CD4-positive, alpha-beta T cell treated with Interleukin-2 at 100 ng/mL for 4 hours (primary cell): ENCODE measurements around the gene SCAF4.
"Not testable (repeated sequence)": the region's sequence is repeated elsewhere in the genome, so short reads cannot be mapped to it uniquely, and the experiment has no call there.

Experiments
- DNase-seq: peaks from one replicate; pipeline ENCODE4 v3.0.0-alpha.2; 2020; ENCODE audit warnings: low spot score

SCAF4 gene

GRCh38 chr21:31737586-31738397 lies 5.9 kb upstream of the SCAF4 start:
- DNase-seq = not testable (repeated sequence)

- DNase-seq = no peak
Observed at GRCh38 chr21:31735511-31735992, 3.6 kb upstream of the SCAF4 start.

DNA sequence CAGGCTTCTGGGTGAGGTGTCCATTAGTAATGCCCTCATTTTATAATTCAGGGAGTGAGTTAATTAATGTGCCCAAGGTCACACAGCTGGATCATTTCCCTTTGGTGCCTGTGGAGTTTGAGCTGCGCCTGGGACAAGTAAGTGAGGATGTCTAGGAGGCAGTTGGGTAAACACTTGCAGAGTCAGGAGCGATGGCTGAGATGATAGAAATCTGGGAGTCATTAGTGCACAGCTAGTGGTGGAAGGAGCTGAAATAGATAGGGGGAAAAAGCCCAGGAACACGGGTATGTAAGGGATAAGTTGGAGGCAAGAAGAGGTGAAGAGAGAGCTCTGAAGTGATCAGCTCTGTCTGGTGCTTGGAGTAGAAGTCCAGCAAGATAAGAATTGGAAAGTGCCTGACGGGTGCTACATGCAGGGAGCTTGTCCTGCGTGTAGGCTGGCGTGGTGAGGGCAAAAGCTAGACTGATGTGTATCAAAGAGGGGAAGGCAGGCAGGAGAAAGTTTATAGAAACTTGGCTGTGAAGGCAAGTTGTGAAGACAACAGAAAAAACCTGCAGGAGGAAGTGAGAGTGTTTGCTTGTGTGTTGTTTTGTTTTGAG lies 1.7 kb upstream of the SCAF4 start:
- DNase-seq = no peak

DNA sequence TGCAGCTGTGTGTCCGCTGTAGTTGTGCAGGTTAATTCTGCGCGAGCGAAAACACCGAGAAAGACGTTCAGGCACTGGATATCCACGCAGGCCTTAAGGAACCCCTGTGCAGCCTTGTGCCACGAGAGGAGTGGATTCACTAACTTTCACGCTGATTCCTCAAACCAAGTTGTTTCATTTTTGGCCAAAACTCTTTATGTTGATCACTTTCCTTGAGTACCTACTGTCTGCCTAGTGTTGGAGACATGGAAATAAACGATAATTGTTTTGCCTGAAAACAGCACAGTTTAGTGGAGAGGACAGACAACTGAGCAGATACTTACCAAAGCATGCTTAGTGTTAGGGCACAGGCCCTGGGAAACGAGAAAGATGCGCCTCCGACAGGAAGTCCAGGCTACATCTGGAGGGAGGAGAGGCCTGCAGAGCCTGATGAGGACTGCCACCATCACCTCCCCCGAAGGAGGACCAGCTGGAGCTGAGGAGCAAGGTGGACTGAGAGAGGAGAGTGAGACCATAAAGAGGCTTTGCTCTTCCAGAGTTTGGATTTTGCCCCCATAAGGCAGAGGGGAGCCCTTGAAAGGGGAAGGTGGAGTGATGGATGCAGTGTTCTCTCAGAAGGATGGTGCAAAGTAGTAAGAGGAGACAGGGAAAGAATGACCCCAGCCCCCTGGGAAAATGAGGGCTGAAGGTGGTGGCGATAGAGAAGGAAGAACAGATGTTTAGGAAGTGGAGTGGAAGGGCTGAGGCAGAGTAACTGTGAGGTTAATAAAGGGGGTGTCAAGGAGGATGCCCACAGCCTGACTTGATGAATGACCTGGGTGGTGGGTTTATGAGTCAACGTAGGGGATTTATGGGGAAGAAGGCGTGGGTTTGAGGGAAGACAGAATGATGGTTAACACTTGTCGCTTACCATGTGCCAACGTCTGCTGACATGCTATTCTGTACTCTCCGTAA lies 956 bp upstream of the SCAF4 start:
- peak; percentile 27 for DNase-seq

DNA sequence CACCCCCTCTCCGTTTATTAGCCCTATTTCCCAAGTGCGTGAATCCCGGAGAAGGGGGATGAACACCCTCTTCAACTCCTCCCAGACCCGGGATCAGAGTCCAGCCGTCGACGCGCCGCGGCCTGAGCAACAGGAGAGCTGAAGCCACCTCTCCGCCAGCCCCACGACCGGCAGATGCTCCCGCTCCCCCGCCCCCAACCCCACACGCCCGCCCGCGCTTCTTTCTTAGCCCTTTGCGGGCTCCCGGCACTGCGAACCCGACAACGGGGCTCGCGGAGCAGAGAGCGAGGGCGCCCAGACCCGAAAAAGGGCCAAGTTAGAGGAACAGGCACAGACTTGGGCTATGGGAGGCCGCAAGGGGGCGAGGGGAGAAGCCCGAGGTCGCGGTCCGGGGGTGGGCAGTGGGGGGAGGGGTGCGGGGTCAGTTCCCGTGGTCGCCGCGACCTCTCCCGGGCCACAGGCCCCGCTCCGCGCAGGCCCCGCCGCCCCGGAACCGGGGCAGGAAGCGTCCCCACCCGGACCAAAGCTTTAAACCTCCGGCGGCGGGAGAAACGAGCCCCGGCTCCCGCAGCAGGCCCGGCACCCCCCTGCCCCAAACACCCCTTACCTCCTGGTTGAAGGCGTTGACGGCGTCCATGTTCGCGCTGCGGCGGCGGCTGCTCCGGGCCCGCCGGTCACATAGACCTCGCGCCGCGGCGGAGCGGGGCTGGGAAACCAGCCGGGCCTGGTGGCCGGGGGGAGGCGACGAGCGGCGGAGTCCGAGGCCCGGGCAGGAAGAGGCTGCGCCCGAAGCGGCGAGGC lies 662 bp downstream of the SCAF4 start:
- DNase-seq = peak; percentile 40

DNA sequence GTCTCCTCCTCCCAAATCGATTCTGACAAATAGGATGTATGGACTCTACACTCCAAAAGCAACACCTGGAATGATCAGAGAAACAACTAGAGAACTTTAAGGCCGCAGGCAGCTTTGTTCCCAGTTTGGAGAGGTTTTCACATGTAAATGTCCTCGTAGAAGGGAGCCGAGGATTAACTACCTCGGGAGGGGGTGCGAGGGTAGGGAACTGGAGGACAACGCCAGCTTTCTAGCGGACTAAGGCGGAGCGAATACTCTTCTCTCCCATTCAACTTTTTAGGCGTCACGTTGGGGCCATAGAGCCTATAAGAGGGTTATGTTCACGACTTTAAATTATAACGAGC lies 1.2 kb downstream of the SCAF4 start:
- DNase-seq = no peak

DNA sequence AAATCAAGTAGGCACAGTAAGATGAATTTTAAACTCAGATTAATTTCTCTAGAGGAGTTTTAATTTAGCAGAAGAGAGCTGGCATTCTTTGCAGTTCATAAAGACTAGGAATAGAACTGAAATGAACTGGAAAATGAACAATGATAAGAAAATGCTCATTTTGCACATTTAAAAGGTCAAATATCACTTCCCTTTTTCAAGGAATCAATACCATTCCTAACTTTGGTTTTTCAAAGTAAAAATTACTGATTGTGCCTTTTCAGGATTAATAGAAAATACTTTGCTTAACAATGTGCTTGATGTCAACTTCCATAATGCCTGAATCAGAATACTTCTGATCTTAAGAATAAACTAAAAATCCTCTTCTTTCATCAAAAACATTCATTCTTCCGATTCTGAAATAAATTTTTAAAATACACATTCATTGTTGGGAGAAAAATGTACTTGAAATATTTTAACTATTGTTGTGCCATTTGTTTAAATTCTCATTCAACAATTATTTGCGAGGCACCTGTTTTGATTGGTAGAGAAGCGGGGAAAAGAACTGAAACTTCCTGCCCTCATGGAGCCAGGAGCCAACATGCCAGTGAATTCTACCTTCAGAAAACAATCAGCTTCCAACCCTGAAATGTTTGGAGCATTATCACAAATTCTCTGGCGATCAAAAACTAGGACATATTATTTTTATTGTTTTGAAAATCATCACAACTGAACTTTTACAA lies 2.1 kb downstream of the SCAF4 start:
- no peak for DNase-seq

DNA sequence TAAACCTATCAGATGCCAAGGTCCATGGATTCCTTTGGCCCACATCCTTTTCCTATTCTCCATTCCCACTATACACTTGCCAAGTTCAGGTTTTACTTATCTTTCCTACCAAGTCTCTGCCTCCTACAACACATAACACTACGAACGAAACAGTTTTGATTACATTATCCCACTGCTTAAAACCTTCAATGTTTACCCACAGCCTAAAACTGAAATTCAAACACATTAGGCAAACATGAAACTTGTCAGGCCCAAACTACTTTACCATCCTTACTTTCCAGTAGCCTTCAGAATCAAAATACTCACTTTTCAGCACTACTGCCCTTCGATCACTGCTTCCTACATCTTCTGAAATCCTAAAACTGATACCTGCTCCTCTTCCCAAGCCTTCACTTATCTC lies 3.0 kb downstream of the SCAF4 start:
- no peak for DNase-seq

DNA sequence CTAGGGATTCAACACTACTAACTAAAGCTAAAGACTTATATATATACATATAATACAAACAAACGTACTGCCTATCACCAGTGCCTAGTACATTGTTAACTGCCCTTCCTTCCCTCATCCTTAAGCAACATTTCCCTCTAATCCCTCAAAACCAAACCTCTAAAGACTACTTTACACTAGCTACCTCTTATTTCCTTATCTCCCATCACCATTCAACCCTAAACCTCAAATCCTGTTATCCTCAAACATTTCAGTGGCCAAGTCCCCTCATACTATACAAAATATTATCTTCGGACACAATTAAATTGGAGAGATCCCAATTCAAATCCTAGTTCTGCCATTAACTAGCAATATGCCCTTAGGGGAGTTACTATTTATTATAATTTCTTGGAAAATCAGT lies 3.7 kb downstream of the SCAF4 start:
- no peak for DNase-seq

DNA sequence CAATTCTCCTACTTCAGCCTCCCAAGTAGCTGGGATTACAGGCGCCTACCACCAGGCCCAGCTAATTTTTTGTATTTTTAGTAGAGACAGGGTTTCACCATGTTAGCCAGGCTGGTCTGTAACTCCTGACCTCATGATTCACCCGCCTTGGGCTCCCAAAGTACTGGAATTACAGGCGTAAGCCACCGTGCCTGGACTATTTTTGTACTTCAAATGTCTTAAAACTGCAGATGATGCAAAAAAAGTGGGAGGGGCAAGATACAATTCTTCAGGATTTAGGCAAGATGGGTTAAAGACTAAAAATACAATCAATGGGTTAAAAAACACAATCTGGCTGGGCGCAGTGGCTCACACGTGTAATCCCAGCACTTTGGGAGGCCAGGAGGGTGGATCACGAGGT lies 4.7 kb downstream of the SCAF4 start:
- no peak for DNase-seq

DNA sequence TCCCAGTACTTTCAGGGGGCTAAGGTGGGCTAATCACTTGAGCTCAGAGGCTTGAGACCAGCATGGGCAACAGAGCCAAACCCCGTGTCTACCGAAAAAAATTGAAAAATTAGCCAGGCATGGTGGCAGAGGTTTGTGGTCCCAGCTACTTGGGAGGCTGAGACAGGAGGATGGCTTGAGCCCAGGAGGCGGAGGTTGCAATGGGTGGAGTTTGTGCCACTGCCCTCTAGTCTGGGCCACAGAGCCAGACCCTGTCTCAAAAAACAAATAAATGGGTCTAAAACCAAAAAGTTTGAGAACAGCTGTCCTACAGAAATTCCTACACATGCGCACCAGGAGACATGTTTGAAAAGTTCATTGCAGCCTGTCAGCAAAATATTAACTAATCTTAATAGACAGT lies 5.5 kb downstream of the SCAF4 start:
- no peak for DNase-seq

GRCh38 chr21:31725202-31725839 lies 6.6 kb downstream of the SCAF4 start:
- DNase-seq = no peak

GRCh38 chr21:31724552-31724951 lies 7.4 kb downstream of the SCAF4 start:
- DNase-seq = no peak

GRCh38 chr21:31721381-31721780 lies 10.5 kb downstream of the SCAF4 start:
- DNase-seq = no peak

DNA sequence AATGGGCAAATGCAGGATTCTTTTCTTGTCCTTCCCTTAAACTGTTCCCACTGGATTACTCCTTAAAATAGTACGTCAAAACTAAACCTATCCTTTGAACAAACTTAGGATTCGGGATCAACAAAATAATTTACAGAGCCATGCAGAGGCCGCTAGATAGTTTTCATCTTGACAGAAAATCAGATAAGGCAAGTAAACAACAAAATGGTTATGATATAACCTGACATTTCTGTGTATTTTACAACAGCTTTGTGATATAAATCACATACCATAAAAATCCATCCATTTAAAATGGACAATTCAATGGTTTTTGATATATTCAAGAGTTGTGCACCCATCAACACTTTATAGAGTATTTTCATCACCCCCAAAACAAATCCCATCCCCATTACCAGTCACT lies 11.2 kb downstream of the SCAF4 start:
- DNase-seq = no peak

GRCh38 chr21:31720330-31720729 lies 11.6 kb downstream of the SCAF4 start:
- DNase-seq = no peak

DNA sequence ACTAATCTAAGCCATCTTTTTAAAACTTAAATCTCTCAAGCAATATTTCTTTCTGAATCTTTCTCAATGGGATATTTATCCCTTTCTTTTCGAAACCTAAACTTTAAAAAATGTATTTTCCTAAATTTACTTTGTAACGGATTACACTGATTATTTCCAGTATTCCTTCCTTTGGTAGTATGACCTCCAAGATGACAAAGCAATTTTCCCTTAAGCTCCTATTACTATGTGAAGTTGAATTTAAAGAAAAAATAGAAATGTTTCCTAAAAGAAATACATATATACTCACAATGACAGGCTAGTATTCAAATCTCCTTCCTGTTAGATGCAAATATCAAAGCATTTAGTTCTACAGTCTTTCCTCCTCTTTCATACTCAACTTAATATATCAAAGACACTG lies 15.8 kb downstream of the SCAF4 start:
- DNase-seq = no peak

DNA sequence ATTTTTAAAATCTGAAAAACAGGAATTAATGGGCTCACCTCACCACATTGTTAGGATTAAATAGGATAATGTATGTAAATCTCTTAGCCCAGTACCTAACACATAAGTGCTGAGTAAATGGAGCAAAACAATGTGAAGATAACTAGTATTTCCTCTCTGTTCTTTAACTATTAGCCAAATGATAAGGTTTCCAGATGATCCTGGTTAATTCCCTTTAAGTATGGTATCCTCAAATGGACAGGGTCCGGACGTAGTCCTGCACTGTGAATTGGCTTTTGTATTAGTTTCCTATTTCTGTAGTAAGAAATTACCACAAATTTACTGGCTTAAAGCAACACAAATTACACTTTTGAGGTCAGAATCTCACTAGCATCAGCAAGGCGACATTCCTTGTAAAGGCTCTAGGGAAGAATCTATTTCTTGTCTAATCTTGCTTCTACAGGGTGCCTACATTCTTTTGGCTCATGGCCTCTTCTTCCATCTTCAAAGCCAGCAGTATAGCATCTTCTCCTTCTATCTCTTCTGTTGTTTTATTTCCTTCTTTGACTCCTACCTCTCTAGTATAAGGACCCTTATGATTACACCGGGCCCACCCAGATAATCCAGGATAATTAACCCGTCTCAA lies 17.1 kb downstream of the SCAF4 start:
- no peak for DNase-seq

GRCh38 chr21:31713973-31714740 lies 17.8 kb downstream of the SCAF4 start:
- DNase-seq = no peak
